ENCODE measurements around the gene MORN5.

DNA sequence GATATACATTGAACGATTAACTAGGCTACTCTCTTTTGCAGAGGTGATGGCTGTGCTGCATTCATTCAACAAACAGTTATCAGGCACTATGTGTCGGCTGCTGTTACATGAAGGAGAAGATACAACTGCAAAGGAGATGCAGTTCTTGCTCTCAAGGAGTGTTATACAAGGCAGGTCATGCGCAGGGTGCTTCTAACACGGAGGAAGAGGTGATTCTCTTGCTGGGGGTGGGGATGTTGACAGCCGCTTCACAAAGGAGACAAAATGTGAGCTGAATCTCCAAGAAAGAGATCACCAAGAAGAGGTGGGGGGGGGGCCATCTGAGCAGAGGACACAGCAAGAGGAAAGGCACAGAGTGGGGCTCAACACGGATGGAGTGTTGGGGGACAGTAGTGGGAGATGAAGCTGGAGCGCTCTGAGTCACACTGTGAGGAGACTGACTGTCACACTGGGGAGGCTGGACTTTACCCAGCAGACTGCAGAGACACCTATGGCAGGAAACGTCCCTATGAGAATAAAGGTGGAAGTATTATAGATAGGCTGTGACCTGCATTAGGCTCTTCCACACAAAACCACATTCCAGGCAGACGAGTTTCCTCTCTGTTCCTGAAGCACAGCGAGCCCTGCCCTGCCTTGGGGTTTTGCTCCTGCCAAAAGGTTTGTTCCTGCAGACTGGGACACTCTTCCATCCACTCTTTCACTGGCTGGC lies 21.0 kb upstream of the MORN5 start:
- TF ChIP-seq, protein P1, sequence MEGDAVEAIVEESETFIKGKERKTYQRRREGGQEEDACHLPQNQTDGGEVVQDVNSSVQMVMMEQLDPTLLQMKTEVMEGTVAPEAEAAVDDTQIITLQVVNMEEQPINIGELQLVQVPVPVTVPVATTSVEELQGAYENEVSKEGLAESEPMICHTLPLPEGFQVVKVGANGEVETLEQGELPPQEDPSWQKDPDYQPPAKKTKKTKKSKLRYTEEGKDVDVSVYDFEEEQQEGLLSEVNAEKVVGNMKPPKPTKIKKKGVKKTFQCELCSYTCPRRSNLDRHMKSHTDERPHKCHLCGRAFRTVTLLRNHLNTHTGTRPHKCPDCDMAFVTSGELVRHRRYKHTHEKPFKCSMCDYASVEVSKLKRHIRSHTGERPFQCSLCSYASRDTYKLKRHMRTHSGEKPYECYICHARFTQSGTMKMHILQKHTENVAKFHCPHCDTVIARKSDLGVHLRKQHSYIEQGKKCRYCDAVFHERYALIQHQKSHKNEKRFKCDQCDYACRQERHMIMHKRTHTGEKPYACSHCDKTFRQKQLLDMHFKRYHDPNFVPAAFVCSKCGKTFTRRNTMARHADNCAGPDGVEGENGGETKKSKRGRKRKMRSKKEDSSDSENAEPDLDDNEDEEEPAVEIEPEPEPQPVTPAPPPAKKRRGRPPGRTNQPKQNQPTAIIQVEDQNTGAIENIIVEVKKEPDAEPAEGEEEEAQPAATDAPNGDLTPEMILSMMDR (conservative IDR thresholded peaks at IDR 0.05 in 1 of 2, IDR thresholded peaks at IDR 0.05 in 1 of 2; ENCODE audit: low read depth in 1 of 2, low read length in 2 of 2) = no peak
- TF ChIP-seq EZH2 (IDR thresholded peaks at IDR 0.05; ENCODE audit: low read length, missing control alignments) = no peak

Data from fibroblast of lung (primary cell).